Transverse colon (tissue), 4 donors: ENCODE measurements around the gene MBNL1. TPM values are rescaled to one million over a fixed set of nuclear protein-coding genes. Genes with fewer than 3 reads are reported as not detected.

Experiments
- DNase-seq: peaks from one replicate; pipeline ENCODE4 v3.0.0-alpha.2; 2019
- H3K27ac ChIP-seq, 4 donors: fragments of 200-600 bp; sonication (generic); 2 replicates each; pipeline ENCODE4 v1.5.1; 2016 to 2018; ENCODE audit warnings: inconsistent platforms in 4 of 4
- H3K27me3 ChIP-seq: fragments of 200-600 bp; sonication (generic); 2 replicates; pipeline ENCODE4 v1.5.1; 2017; ENCODE audit warnings: inconsistent platforms
- H3K36me3 ChIP-seq, 4 donors: fragments of 200-600 bp; sonication (generic); 2 replicates each; pipeline ENCODE4 v1.5.1; 2017 to 2019; ENCODE audit warnings: inconsistent platforms in 4 of 4
- H3K4me1 ChIP-seq, 4 donors: fragments of 200-600 bp; sonication (generic); 2 replicates each; pipeline ENCODE4 v1.5.1; 2017 to 2020; ENCODE audit warnings: inconsistent platforms in 4 of 4
- H3K4me3 ChIP-seq, 4 donors: fragments of 200-600 bp; sonication (generic); 1 replicate in 1 of 4; 2 replicates in 3 of 4; pipeline versions ENCODE4 v1.5.1 to v1.6.1; 2017 to 2019; ENCODE audit warnings: inconsistent platforms in 4 of 4
- H3K9me3 ChIP-seq, 2 donors: fragments of 200-600 bp; sonication (generic); 2 replicates each; pipeline ENCODE4 v1.5.1; 2017 to 2019; ENCODE audit warnings: inconsistent platforms in 2 of 2
- EP300 ChIP-seq: sonication (generic); formaldehyde crosslinking; IDR thresholded peaks from one replicate; pipeline ENCODE4 v1.6.1; 2017; ENCODE audit warnings: antibody characterized with exemption, low read depth
- POLR2A ChIP-seq: fragments of 450-650 bp; IDR thresholded peaks from one replicate; pipeline ENCODE4 v1.6.1; 2016; ENCODE audit warnings: antibody characterized with exemption, mild to moderate bottlenecking, moderate library complexity
- POLR2AphosphoS5 ChIP-seq, 3 donors: sonication (generic); formaldehyde crosslinking; IDR thresholded peaks; one replicate each; pipeline ENCODE4 v1.6.1; 2016; ENCODE audit warnings: antibody characterized with exemption in 3 of 3
- WGBS, 2 donors: methylation state at CpG; one replicate each; pipeline ENCODE4 v1.1.5; 2018; ENCODE audit warnings: low coverage in 1 of 2; 5-methylcytosine and 5-hydroxymethylcytosine counted together
- in situ Hi-C, 4 donors: fragments of 200-750 bp; cut with MboI; loops; one replicate each; pipeline versions ENCODE4 v1.15.0 to v1.15.1; 2017; ENCODE audit warnings: low sequenced_read_pairs in 3 of 4, low pct_ligation_motif_present in 1 of 4, low pct_unique_long_range_greater_than_20kb in 1 of 4
- intact Hi-C: fragments of 100-400 bp; cut with DNase I; formaldehyde crosslinking; loops from one replicate; pipeline ENCODE4 v1.15.1; 2023; ENCODE audit warnings: low total_unique reads
- total RNA-seq, 4 donors: library from RNA; depleted of rRNA; stranded (reverse); fragments of >200 nt; gene quantifications; one replicate each; pipeline ENCODE4 v1.1.0, GENCODE V29; 2016
- TF ChIP-seq, protein P1 (sequence below), 5 experiments: fragments of 200-600 bp in 3 of 5; fragments of 450-650 bp in 2 of 5; sonication (generic) in 3 of 5; IDR thresholded peaks; 1 replicate in 2 of 5; 2 replicates in 3 of 5; pipeline ENCODE4 v1.5.1; 2016 to 2017; ENCODE audit warnings: antibody characterized with exemption in 5 of 5, inconsistent platforms in 3 of 5, mild to moderate bottlenecking in 2 of 5, moderate library complexity in 1 of 5

The MBNL1 gene
- total RNA-seq, 4 donors from 2014 or later, result 232 to 658 (median 509) TPM

DNA sequence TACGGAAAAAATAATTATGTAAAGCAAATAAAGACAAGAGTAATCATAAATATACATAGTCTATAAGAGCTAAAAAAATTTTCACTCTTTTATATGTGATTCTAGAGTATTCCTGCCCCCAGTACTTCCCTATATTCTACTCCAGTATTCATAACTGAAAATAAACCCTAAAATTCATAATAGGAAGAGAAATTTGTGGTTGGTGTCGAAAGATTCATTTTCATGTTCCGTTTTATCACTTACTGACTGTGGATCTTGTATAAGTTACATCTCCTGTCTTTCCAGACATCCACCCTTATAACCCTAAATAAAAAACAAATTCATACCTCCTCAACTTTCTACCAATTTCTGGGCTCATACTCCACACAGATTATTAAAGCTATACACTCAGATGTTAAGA, 16.0 kb upstream of the MBNL1 start:
- Histone ChIP-seq H3K27ac (peak overlapping the region in 3 of 4 donors; percentile 6 to 40 (median 33)), H3K4me1 (peaks cover 0 to 32% (median 0%) of the 10 kb centered on the region in 4 donors), H3K4me3 (no peak overlapping the region), H3K36me3 (no peaks in the 10 kb centered on the region), H3K9me3 (no peaks in the 10 kb centered on the region), H3K27me3 (no peaks in the 10 kb centered on the region)
- TF ChIP-seq, protein P1, sequence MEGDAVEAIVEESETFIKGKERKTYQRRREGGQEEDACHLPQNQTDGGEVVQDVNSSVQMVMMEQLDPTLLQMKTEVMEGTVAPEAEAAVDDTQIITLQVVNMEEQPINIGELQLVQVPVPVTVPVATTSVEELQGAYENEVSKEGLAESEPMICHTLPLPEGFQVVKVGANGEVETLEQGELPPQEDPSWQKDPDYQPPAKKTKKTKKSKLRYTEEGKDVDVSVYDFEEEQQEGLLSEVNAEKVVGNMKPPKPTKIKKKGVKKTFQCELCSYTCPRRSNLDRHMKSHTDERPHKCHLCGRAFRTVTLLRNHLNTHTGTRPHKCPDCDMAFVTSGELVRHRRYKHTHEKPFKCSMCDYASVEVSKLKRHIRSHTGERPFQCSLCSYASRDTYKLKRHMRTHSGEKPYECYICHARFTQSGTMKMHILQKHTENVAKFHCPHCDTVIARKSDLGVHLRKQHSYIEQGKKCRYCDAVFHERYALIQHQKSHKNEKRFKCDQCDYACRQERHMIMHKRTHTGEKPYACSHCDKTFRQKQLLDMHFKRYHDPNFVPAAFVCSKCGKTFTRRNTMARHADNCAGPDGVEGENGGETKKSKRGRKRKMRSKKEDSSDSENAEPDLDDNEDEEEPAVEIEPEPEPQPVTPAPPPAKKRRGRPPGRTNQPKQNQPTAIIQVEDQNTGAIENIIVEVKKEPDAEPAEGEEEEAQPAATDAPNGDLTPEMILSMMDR (IDR thresholded peaks at IDR 0.05), result no peak
- TF ChIP-seq EP300 (no peak), POLR2A (no peak), POLR2AphosphoS5 (IDR thresholded peaks at IDR 0.05) (no peak)
- intact Hi-C loops, result no loop called here
- DNase-seq, result no peak
- 78 to 88% methylated on average over 3 of the region's 3 CpGs for WGBS, 2 donors
- in situ Hi-C loops, result loop anchor here in 1 of 4 donors (25.0 kb wide), 1 partner anchor 185 kb away; no protein-coding TSS in a partner anchor

DNA sequence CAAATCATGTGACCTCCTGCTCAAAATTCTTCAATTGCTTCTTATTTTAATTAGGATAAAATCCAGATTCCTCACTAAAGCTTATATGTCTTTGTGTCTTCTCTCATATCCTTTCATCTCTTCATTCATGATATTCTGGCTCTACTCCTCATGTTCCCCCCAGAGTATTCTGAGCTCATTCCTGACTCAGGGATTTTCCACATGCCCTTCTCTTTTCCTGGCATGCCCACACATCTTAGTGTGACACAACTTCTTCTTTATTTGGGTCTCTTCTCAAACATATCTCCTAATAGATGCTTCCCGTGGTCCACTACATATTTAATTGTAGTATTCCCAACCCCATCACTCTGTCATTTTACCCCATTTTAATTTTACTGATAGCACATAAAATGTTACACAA, 15.2 kb upstream of the MBNL1 start:
- H3K9me3 ChIP-seq, result no peaks in the 10 kb centered on the region
- H3K4me1 ChIP-seq, result peaks cover 4 to 39% (median 5%) of the 10 kb centered on the region in 4 donors
- in situ Hi-C loops, result loop anchor here in 1 of 4 donors (25.0 kb wide), 1 partner anchor 184 kb away; no protein-coding TSS in a partner anchor
- H3K4me3 ChIP-seq, result no peak overlapping the region
- TF ChIP-seq POLR2A, result no peak
- no peak for TF ChIP-seq EP300
- TF ChIP-seq POLR2AphosphoS5 (IDR thresholded peaks at IDR 0.05), result no peak
- TF ChIP-seq, protein P1 (IDR thresholded peaks at IDR 0.05), result no peak
- intact Hi-C loops, result no loop called here
- no peak for DNase-seq
- H3K27ac ChIP-seq, result peak overlapping the region in 3 of 4 donors; percentile 6 to 40 (median 33)
- no peaks in the 10 kb centered on the region for H3K27me3 ChIP-seq
- 84 to 86% methylated on average over 1 of the region's 1 CpG for WGBS, 2 donors
- no peaks in the 10 kb centered on the region for H3K36me3 ChIP-seq

DNA sequence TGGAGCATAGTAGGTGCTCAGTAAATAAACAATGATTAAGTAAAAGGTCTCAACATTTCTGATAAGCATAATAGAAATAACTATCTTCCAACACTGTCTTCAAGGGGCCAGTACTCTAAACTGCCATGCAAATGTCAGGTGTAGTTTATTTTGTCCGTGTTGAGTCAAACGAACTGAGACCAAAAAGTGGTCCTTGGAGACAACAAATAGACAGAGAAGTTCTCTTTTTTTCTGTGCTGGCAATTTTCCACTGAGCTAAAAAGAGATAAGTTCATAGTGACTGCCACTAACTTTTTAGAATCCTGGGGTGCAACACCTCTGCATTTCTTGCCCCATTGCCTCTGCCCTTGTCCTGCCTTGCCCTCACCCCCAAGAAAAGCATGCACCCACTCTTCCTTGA, 14.7 kb upstream of the MBNL1 start:
- in situ Hi-C loops, result loop anchor here in 1 of 4 donors (25.0 kb wide), 1 partner anchor 183 kb away; no protein-coding TSS in a partner anchor
- intact Hi-C loops, result no loop called here
- TF ChIP-seq, protein P1 (IDR thresholded peaks at IDR 0.05), result no peak
- no peak for TF ChIP-seq POLR2A
- TF ChIP-seq EP300, result no peak
- no peak for TF ChIP-seq POLR2AphosphoS5 (IDR thresholded peaks at IDR 0.05)
- DNase-seq, result no peak
- WGBS, 2 donors, result 56 to 60% methylated on average over 2 of the region's 2 CpGs
- Histone ChIP-seq H3K4me3 (no peak overlapping the region), H3K4me1 (peaks cover 9 to 45% (median 11%) of the 10 kb centered on the region in 4 donors), H3K27me3 (no peaks in the 10 kb centered on the region), H3K27ac (peak overlapping the region in 3 of 4 donors; percentile 11 to 39 (median 13)), H3K36me3 (no peaks in the 10 kb centered on the region), H3K9me3 (no peaks in the 10 kb centered on the region)

DNA sequence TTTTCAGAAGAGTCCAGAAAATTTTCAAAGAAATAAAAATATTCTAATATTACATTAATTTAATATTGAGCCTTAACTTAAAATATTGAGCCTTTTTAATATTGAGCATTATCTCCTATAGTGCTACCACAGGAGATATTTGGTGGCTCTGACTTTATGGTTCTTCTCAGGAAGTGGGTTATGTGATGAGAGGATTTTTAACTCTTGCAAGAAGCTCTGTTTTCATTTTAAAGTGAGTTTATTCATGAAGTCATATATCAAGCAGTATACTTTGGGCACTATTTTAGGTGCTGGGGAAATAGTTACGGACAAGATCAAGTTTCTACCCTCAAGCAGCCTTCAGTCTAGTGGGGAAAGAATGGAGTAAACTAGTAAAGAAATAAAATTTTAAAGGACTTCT, 13.4 kb upstream of the MBNL1 start:
- H3K36me3 ChIP-seq, result no peaks in the 10 kb centered on the region
- H3K4me1 ChIP-seq, result peaks cover 14 to 57% (median 20%) of the 10 kb centered on the region in 4 donors

More for the DNA sequence above, 13.4 kb upstream of the MBNL1 start:
- Histone ChIP-seq H3K4me3 (no peak overlapping the region), H3K27ac (peak overlapping the region in 3 of 4 donors; percentile 11 to 68 (median 67)), H3K27me3 (no peaks in the 10 kb centered on the region), H3K9me3 (no peaks in the 10 kb centered on the region)
- intact Hi-C loops (no loop called here), in situ Hi-C loops (loop anchor here in 1 of 4 donors (25.0 kb wide), 1 partner anchor 182 kb away; no protein-coding TSS in a partner anchor)
- TF ChIP-seq POLR2A (no peak), EP300 (no peak), POLR2AphosphoS5 (IDR thresholded peaks at IDR 0.05) (no peak)
- TF ChIP-seq, protein P1 (IDR thresholded peaks at IDR 0.05), result no peak
- 88 to 95% methylated on average over 1 of the region's 1 CpG for WGBS, 2 donors
- DNase-seq, result no peak
